Astrocyte of the cerebellum (primary cell): Measurements from ENCODE around the gene DMRTC2.

Source experiments
- DNase-seq: peaks from one replicate; pipeline ENCODE4 v3.0.0-alpha.2; 2011; ENCODE audit warnings: low read depth
- H3K4me3 ChIP-seq: 2 replicates; pipeline ENCODE4 v1.5.1; 2011; ENCODE audit warnings: mild to moderate bottlenecking, low read depth, low read length, moderate library complexity
- in situ Hi-C: cut with HindIII; loops from 2 replicates; pipeline ENCODE4 v1.10.0; 2017; ENCODE audit warnings: low sequenced_read_pairs
- TF ChIP-seq, protein P1 (sequence below): IDR thresholded peaks from 2 replicates; pipeline ENCODE4 v1.5.1; 2012; ENCODE audit warnings: low read length, low read depth, moderate library complexity, mild to moderate bottlenecking; ENCODE audit errors: missing control alignments

The DMRTC2 gene

DNA sequence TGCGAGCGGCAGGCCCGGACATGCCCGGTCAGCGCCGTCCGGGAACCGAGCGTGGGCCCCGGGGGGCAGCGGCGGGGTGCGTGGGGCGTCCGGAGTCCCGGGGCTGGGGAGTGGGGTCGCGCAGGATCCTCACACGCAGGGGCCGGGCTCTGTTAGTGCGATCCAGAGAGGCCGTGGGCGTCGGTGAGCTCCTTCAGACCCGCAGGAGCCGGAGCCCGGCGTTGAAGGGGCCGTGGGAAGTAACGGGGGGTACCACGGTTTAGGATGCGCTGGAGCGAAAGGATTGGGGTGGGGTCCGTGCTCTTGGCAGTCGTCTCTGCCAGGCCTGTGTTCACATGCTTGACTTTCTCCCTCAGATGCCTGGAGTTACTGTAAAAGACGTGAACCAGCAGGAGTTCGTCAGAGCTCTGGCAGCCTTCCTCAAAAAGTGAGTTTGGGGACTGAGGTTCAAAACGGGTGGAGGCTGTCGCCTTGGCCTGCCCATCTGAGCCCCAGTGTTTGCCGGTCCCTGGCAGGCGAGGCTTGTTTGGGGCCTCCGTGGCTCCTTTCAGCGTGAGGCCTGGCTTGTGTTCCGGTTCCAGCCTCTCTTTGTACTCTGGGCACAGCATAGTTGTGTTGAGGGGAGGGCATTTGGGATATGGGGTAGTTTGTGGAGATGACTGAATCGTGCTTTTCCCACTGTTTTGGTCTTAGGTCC, 15.7 kb downstream of the DMRTC2 start:
- no peak for DNase-seq
- in situ Hi-C loops, result no loop called here

DNA sequence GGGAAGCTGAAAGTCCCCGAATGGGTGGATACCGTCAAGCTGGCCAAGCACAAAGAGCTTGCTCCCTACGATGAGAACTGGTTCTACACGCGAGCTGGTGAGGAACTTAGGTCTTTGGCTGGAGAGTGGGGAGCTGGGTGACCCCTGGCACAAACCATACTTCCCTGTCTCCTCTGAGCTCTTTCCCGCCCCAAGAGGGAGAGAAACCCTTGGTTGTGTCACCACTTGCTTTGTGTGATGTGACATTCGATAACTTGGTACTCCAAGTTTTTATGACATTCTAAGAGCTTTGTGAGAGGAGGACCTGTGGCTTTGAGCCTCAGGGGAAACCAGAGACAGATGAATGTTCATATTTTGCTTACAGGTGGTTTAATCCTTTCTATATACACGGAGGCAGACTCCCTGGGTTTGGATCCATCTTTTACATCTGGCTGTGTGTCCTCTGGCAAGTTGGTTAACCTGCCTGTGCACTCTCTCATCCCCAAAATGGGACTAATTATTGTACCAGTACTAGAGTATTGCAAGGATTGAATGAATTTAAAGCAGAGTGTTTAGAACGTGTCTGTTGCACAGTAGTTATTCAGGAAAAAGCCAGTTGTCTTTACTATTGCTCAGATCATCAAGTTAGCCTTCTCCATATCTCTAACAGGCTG, 16.4 kb downstream of the DMRTC2 start:
- no peak for DNase-seq
- TF ChIP-seq, protein P1, sequence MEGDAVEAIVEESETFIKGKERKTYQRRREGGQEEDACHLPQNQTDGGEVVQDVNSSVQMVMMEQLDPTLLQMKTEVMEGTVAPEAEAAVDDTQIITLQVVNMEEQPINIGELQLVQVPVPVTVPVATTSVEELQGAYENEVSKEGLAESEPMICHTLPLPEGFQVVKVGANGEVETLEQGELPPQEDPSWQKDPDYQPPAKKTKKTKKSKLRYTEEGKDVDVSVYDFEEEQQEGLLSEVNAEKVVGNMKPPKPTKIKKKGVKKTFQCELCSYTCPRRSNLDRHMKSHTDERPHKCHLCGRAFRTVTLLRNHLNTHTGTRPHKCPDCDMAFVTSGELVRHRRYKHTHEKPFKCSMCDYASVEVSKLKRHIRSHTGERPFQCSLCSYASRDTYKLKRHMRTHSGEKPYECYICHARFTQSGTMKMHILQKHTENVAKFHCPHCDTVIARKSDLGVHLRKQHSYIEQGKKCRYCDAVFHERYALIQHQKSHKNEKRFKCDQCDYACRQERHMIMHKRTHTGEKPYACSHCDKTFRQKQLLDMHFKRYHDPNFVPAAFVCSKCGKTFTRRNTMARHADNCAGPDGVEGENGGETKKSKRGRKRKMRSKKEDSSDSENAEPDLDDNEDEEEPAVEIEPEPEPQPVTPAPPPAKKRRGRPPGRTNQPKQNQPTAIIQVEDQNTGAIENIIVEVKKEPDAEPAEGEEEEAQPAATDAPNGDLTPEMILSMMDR, result no peak
- in situ Hi-C loops, result no loop called here
- H3K4me3 ChIP-seq, result peak overlapping the region; percentile 98

More for the DNA sequence above, 15.7 kb downstream of the DMRTC2 start:
- TF ChIP-seq, protein P1, result no peak
- peak overlapping the region; percentile 98 for H3K4me3 ChIP-seq

DNA sequence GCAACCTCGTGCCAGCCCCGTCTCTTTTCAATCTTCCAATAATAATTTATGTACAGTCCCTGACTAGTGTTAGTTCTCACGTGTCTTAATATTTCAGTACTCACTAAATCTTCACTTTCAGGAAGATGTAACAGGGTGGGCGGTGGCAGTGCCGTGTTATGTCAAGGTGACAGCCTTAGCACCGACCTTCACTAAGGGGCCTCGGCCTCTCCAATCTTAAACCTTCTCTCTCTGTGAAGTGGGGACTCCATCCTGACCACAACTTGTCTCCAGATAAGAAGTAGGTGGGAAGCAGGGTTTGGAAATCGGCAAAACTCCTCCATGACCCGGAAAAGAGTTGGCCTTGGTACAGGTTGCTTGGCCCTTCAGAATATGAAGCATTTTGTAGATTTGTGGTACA, 17.0 kb downstream of the DMRTC2 start:
- TF ChIP-seq, protein P1, result no peak
- peak overlapping the region; percentile 98 for H3K4me3 ChIP-seq

DNA sequence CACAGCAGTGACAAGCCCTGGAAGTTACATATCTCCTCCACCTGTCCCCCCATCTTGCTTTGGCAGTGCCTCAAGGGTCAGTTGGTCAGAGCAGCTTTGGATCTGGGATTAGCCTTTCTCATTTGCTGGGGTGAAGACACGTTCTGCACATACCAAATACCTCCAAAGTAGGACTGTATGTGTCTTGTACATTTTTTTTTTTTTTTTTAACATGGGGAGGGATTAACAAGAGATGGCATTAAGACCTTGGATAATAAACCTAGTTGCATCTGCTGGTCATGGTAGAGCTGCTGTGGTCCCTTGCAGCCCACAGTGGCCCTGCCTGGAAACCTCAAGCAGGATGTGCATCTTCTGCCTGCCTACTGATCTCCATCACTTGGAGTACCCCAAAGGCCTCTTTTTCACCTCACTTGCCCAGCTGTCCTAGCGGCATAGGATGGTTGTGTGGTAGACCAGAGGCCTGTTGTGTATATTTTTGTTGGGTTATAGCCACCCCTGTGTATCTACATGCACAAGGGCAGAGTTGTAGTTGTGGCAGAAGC, 17.7 kb downstream of the DMRTC2 start:
- peak overlapping the region; percentile 3 for H3K4me3 ChIP-seq
- DNase-seq, result no peak
- TF ChIP-seq, protein P1, result no peak
- in situ Hi-C loops, result no loop called here

More for the DNA sequence above, 17.0 kb downstream of the DMRTC2 start:
- in situ Hi-C loops, result no loop called here
- DNase-seq, result no peak

DNA sequence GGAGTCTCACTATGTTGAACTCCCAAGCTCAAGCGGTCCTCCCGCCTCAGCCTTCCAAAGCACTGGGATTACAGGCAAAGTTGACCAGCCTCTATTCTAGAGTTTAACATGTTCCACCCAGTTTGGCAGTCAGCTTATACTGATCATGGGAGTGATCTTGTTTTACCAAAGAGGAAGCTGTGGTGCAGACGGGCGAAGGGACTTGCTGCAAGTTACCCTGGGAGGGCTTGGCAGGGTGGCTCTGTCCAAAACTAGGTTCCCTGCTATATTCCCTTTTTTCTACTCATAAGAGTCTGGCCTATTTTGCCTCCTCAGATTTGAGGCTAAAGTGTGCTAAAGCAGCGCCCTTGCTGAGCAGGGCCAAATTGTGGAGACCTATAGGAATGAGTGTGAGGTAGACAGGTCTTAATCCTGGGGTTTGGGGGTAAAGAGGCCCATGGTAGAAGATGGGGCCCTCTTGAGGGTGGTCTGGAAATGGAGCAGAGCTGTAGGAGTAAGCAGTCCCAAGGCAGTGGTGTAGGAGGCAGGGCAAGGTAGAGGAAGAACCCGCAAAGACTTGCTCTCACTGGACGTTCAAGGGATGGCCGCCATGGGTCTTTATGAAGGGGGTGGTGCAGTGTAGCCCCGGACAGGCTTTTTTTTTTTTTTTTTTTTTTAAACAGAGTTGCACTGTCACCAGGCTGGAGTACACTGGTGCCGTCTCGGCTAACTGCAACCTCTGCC, 18.5 kb downstream of the DMRTC2 start:
- in situ Hi-C loops, result no loop called here
- TF ChIP-seq, protein P1, result no peak
- no peak overlapping the region for H3K4me3 ChIP-seq

DNA sequence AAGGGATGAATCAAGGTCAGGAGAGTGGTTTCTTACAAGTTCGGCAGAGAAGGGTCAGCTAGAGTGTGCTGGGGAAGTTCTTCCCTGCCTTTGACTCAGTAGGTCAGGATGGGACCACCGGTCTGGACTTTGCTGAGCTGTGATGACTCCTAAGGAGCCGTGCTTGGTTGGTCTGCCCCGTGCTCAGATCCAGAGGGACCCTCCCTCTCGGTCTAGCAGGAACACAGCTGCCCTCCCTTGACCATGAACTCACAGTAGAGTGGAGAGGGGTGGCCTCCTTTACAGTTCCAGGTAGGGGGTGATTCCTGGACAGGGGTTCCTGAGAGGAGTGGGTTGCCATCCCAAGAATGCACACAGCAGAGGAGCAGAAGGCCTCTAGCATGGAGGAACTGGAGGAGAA, 19.5 kb downstream of the DMRTC2 start:
- DNase-seq, result no peak
- H3K4me3 ChIP-seq, result no peak overlapping the region
- TF ChIP-seq, protein P1, result no peak
- in situ Hi-C loops, result no loop called here

More for the DNA sequence above, 18.5 kb downstream of the DMRTC2 start:
- DNase-seq, result no peak
